Stimulated activated CD4-positive, alpha-beta T cell treated with anti-CD3 and anti-CD28 coated beads, Interleukin-1b, Interleukin-23, amount 100 ng/mL, for 48 hours (primary cell): ENCODE data around the gene UGT1A7.

Experiments used
- DNase-seq: peaks from one replicate; pipeline ENCODE4 v3.0.0-alpha.2; 2020

Gene UGT1A7

GRCh38 chr2:233819884-233820773, 138.4 kb downstream of the UGT1A7 start:
- DNase-seq: no peak

GRCh38 chr2:233820774-233821105, 139.0 kb downstream of the UGT1A7 start:
- DNase-seq: no peak

GRCh38 chr2:233821196-233821595, 139.5 kb downstream of the UGT1A7 start:
- DNase-seq: no peak

GRCh38 chr2:233821709-233822100, 140.0 kb downstream of the UGT1A7 start:
- DNase-seq: no peak

GRCh38 chr2:233822101-233822771, 140.5 kb downstream of the UGT1A7 start:
- no peak for DNase-seq
